Fibroblast of lung (primary cell): ENCODE measurements around the gene BLTP3B. TPM values are rescaled to one million over a fixed set of nuclear protein-coding genes. Genes with fewer than 3 reads are reported as not detected.
"Not testable (repeated sequence)": the region's sequence is repeated elsewhere in the genome, so short reads cannot be mapped to it uniquely, and the experiment has no call there.

Experiments
- DNase-seq, 2 donors: peaks; one replicate each; pipeline versions ENCODE4 v3.0.0 to v3.0.0-alpha.2; 2010; ENCODE audit warnings: low read depth in 2 of 2
- H2AFZ ChIP-seq: 2 replicates; pipeline ENCODE4 v1.5.1; 2012; ENCODE audit warnings: low read length, control low read depth, inconsistent platforms
- H3K27ac ChIP-seq: 2 replicates; pipeline ENCODE4 v1.5.1; 2011; ENCODE audit warnings: low read length, control low read depth; ENCODE audit not compliant: insufficient read depth
- H3K27me3 ChIP-seq: 2 replicates; pipeline ENCODE4 v1.5.1; 2011; ENCODE audit warnings: mild to moderate bottlenecking, low read length; ENCODE audit not compliant: control insufficient read depth, insufficient read depth
- H3K36me3 ChIP-seq: 2 replicates; pipeline ENCODE4 v1.5.1; 2011; ENCODE audit warnings: low read length; ENCODE audit not compliant: control insufficient read depth, insufficient read depth
- H3K4me1 ChIP-seq: 2 replicates; pipeline ENCODE4 v1.5.1; 2011; ENCODE audit warnings: low read length; ENCODE audit not compliant: control insufficient read depth, insufficient read depth; ENCODE audit errors: extremely low read depth
- H3K4me2 ChIP-seq: 2 replicates; pipeline ENCODE4 v1.5.1; 2011; ENCODE audit warnings: low read length, control low read depth; ENCODE audit not compliant: insufficient read depth; ENCODE audit errors: extremely low read depth
- H3K4me3 ChIP-seq, 4 experiments: fragments of 200-600 bp in 1 of 4; sonication (generic) in 1 of 4; replicated peaks in 1 of 4; 2 replicates each; pipeline ENCODE4 v1.5.1; 2011 to 2016; ENCODE audit warnings: low read length in 4 of 4, low read depth in 3 of 4, mild to moderate bottlenecking in 3 of 4, control low read depth in 2 of 4, inconsistent platforms in 1 of 4, mixed read lengths in 1 of 4; ENCODE audit not compliant: insufficient read depth in 1 of 4; ENCODE audit errors: control extremely low read depth in 1 of 4
- H3K79me2 ChIP-seq: 2 replicates; pipeline ENCODE4 v1.5.1; 2012; ENCODE audit warnings: mild to moderate bottlenecking, low read length, inconsistent platforms; ENCODE audit not compliant: control insufficient read depth, insufficient read depth
- H3K9ac ChIP-seq: 2 replicates; pipeline ENCODE4 v1.5.1; 2011; ENCODE audit warnings: mild to moderate bottlenecking, low read length, control low read depth; ENCODE audit not compliant: insufficient read depth
- H3K9me3 ChIP-seq: 2 replicates; pipeline ENCODE4 v1.5.1; 2012; ENCODE audit warnings: low read depth, low read length; ENCODE audit not compliant: control insufficient read depth, insufficient read depth
- H4K20me1 ChIP-seq: 2 replicates; pipeline ENCODE4 v1.5.1; 2011; ENCODE audit warnings: low read length; ENCODE audit not compliant: control insufficient read depth, insufficient read depth; ENCODE audit errors: extremely low read depth
- CTCF ChIP-seq, 2 donors: IDR thresholded peaks in 1 of 2; conservative IDR thresholded peaks in 1 of 2; 1 replicate in 1 of 2; 2 replicates in 1 of 2; pipeline ENCODE4 v1.5.1; 2011 to 2012; ENCODE audit warnings: low read length in 2 of 2, control low read depth in 1 of 2, inconsistent platforms in 1 of 2, low read depth in 1 of 2, mild to moderate bottlenecking in 1 of 2
- EZH2 ChIP-seq: IDR thresholded peaks from 2 replicates; pipeline ENCODE4 v1.5.1; 2012; ENCODE audit warnings: low read length, control low read depth, mild to moderate bottlenecking; ENCODE audit errors: missing control alignments
- polyA plus RNA-seq, 2 donors: library from polyadenylated mRNA; depleted of rRNA in 1 of 2; stranded (reverse) in 1 of 2; unstranded in 1 of 2; fragments of >200 nt; gene quantifications; 2 replicates each; pipeline ENCODE4 v1.2.1, GENCODE V29; 2011 to 2012; ENCODE audit warnings: missing spikeins in 1 of 2
- total RNA-seq: library from RNA; depleted of rRNA; stranded (reverse); fragments of >200 nt; gene quantifications from 2 replicates; pipeline ENCODE4 v1.2.1, GENCODE V29; 2014

BLTP3B gene
- total and polyA plus RNA-seq, 2 donors (not counting 1 experiment from before 2014, with no cell fraction given), result 30.0 to 44.4 TPM

- no peaks in the 10 kb centered on the region for H4K20me1 ChIP-seq
- H3K4me1 ChIP-seq, result peaks cover 5% of the 10 kb centered on the region
- no peaks in the 10 kb centered on the region for H3K79me2 ChIP-seq
- H3K4me3 ChIP-seq, result peak overlapping the region; percentile 3 to 30 (median 13)
- peak overlapping the region; percentile 91 for H2AFZ ChIP-seq
- no peak for DNase-seq
- H3K27ac ChIP-seq, result no peak overlapping the region
- no peaks in the 10 kb centered on the region for H3K27me3 ChIP-seq
- no peaks in the 10 kb centered on the region for H3K9me3 ChIP-seq
- H3K36me3 ChIP-seq, result no peaks in the 10 kb centered on the region
- TF ChIP-seq CTCF (conservative IDR thresholded peaks at IDR 0.05 in 1 of 2, IDR thresholded peaks at IDR 0.05 in 1 of 2; ENCODE audit: low read depth in 1 of 2, low read length in 2 of 2), result no peak
- TF ChIP-seq EZH2, result no peak
- peak overlapping the region; percentile 93 for H3K4me2 ChIP-seq
- no peak overlapping the region for H3K9ac ChIP-seq
Observed at GRCh38 chr12:100185361-100185894, 42.8 kb upstream of the BLTP3B start.

GRCh38 chr12:100184549-100185145 is 42.0 kb upstream of the BLTP3B start:
- Histone ChIP-seq H3K4me2 (no peak overlapping the region), H3K79me2 (no peaks in the 10 kb centered on the region), H3K36me3 (no peaks in the 10 kb centered on the region), H3K4me3 (no peak overlapping the region), H3K27ac (no peak overlapping the region), H3K9ac (no peak overlapping the region), H3K27me3 (no peaks in the 10 kb centered on the region), H2AFZ (no peak overlapping the region), H3K9me3 (no peaks in the 10 kb centered on the region), H4K20me1 (no peaks in the 10 kb centered on the region), H3K4me1 (peaks cover 5% of the 10 kb centered on the region)
- TF ChIP-seq EZH2 (no peak), CTCF (conservative IDR thresholded peaks at IDR 0.05 in 1 of 2, IDR thresholded peaks at IDR 0.05 in 1 of 2; ENCODE audit: low read depth in 1 of 2, low read length in 2 of 2) (no peak)
- no peak for DNase-seq

GRCh38 chr12:100179252-100179651 is 36.6 kb upstream of the BLTP3B start:
- no peaks in the 10 kb centered on the region for H4K20me1 ChIP-seq
- H3K9me3 ChIP-seq, result no peaks in the 10 kb centered on the region
- H3K9ac ChIP-seq, result no peak overlapping the region
- H3K4me1 ChIP-seq, result no peaks in the 10 kb centered on the region
- DNase-seq, result no peak
- no peak overlapping the region for H2AFZ ChIP-seq
- H3K27me3 ChIP-seq, result no peaks in the 10 kb centered on the region
- no peak overlapping the region for H3K27ac ChIP-seq
- H3K79me2 ChIP-seq, result no peaks in the 10 kb centered on the region
- H3K36me3 ChIP-seq, result no peaks in the 10 kb centered on the region
- no peak overlapping the region for H3K4me3 ChIP-seq
- no peak for TF ChIP-seq CTCF (conservative IDR thresholded peaks at IDR 0.05 in 1 of 2, IDR thresholded peaks at IDR 0.05 in 1 of 2; ENCODE audit: low read depth in 1 of 2, low read length in 2 of 2)
- TF ChIP-seq EZH2, result no peak
- H3K4me2 ChIP-seq, result no peak overlapping the region

GRCh38 chr12:100176493-100176892 is 33.8 kb upstream of the BLTP3B start:
- H3K4me1 ChIP-seq, H3K79me2 ChIP-seq, H3K27me3 ChIP-seq, H3K9ac ChIP-seq, H3K4me2 ChIP-seq, DNase-seq, H3K4me3 ChIP-seq, H3K9me3 ChIP-seq, H2AFZ ChIP-seq, H3K27ac ChIP-seq, H3K36me3 ChIP-seq, H4K20me1 ChIP-seq: not testable (repeated sequence)
